GM23338 (cell line): ENCODE measurements around the gene NUAK2. TPM values are rescaled to one million over a fixed set of nuclear protein-coding genes. Genes with fewer than 3 reads are reported as not detected.

Experiments used
- ATAC-seq: fragments of 200-7000 bp; cut with Tn5 transposase; 3 replicates; pipeline ENCODE4 v1.9.1; 2020
- DNase-seq: peaks from one replicate; pipeline ENCODE4 v3.0.0-alpha.2; 2015; ENCODE audit warnings: low spot score
- H2AFZ ChIP-seq: fragments of 200-600 bp; sonication (generic); 2 replicates; pipeline ENCODE4 v1.8.0; 2016; ENCODE audit warnings: antibody characterized with exemption, mild to moderate bottlenecking, moderate library complexity
- H3F3A ChIP-seq: fragments of 200-600 bp; sonication (generic); replicated peaks from 2 replicates; pipeline ENCODE4 v1.8.0; 2017; ENCODE audit warnings: antibody characterized with exemption, mixed run types, low read depth
- H3K27ac ChIP-seq: fragments of 200-600 bp; sonication (generic); 2 replicates; pipeline ENCODE4 v1.6.1; 2016; ENCODE audit warnings: low read depth
- H3K27me3 ChIP-seq: fragments of 200-600 bp; sonication (generic); 2 replicates; pipeline ENCODE4 v1.8.0; 2016; ENCODE audit warnings: mild to moderate bottlenecking, mixed run types, moderate library complexity; ENCODE audit not compliant: insufficient read depth
- H3K36me3 ChIP-seq: fragments of 200-600 bp; sonication (generic); 2 replicates; pipeline ENCODE4 v1.8.0; 2016; ENCODE audit warnings: mild to moderate bottlenecking; ENCODE audit not compliant: insufficient read depth
- H3K4me1 ChIP-seq: fragments of 200-600 bp; sonication (generic); 2 replicates; pipeline ENCODE4 v1.8.0; 2016; ENCODE audit warnings: mild to moderate bottlenecking, moderate library complexity; ENCODE audit not compliant: insufficient read depth
- H3K4me2 ChIP-seq: fragments of 200-600 bp; sonication (generic); 2 replicates; pipeline ENCODE4 v1.7.1; 2017; ENCODE audit warnings: mixed run types
- H3K4me3 ChIP-seq: fragments of 200-600 bp; sonication (generic); 2 replicates; pipeline ENCODE4 v1.6.1; 2016; ENCODE audit warnings: mixed run types
- H3K79me2 ChIP-seq: fragments of 200-600 bp; sonication (generic); replicated peaks from 2 replicates; pipeline ENCODE4 v1.8.0; 2017; ENCODE audit warnings: mild to moderate bottlenecking; ENCODE audit not compliant: insufficient read depth
- H3K9me2 ChIP-seq: fragments of 200-600 bp; sonication (generic); 2 replicates; pipeline ENCODE4 v1.8.0; 2017; ENCODE audit not compliant: insufficient read depth
- H4K20me1 ChIP-seq: fragments of 200-600 bp; sonication (generic); replicated peaks from 2 replicates; pipeline ENCODE4 v1.8.0; 2017; ENCODE audit warnings: mild to moderate bottlenecking; ENCODE audit not compliant: insufficient read depth
- H3K27ac Mint-ChIP-seq: 2 replicates; pipeline ENCODE4 v1.8.0; 2020; ENCODE audit warnings: inconsistent platforms, mild to moderate bottlenecking, moderate library complexity, mixed read lengths
- H3K27me3 Mint-ChIP-seq: 3 replicates; pipeline ENCODE4 v1.8.0; 2022; ENCODE audit warnings: low read depth, mild to moderate bottlenecking, moderate library complexity, mixed read lengths, inconsistent platforms; ENCODE audit not compliant: insufficient read depth, poor library complexity
- H3K36me3 Mint-ChIP-seq: 3 replicates; pipeline ENCODE4 v1.8.0; 2021; ENCODE audit warnings: low read depth, mild to moderate bottlenecking, inconsistent platforms, moderate library complexity, mixed read lengths
- H3K4me1 Mint-ChIP-seq: 3 replicates; pipeline ENCODE4 v1.8.0; 2020; ENCODE audit warnings: mild to moderate bottlenecking, inconsistent platforms, mixed read lengths
- H3K4me3 Mint-ChIP-seq: 3 replicates; pipeline ENCODE4 v1.8.0; 2021; ENCODE audit warnings: moderate library complexity, mild to moderate bottlenecking, inconsistent platforms, mixed read lengths
- H3K9me3 Mint-ChIP-seq: 3 replicates; pipeline ENCODE4 v1.8.0; 2020; ENCODE audit warnings: moderate library complexity, mild to moderate bottlenecking, inconsistent platforms, mixed read lengths
- CREB1 ChIP-seq: fragments of 250-450 bp; sonication (Bioruptor Pico); IDR thresholded peaks from 2 replicates; pipeline ENCODE4 v1.5.0; 2020; ENCODE audit warnings: low read depth, mild to moderate bottlenecking, moderate library complexity
- CTCF ChIP-seq, 2 experiments: fragments of 200-600 bp in 1 of 2; sonication (generic) in 1 of 2; conservative IDR thresholded peaks; 2 replicates each; pipeline versions ENCODE4 v1.5.1 to v1.6.1; 2016 to 2017; ENCODE audit warnings: antibody characterized with exemption in 2 of 2, low read depth in 2 of 2, mild to moderate bottlenecking in 2 of 2, moderate library complexity in 1 of 2
- ETS1 ChIP-seq: IDR thresholded peaks from 2 replicates; pipeline ENCODE4 v1.6.1; 2016; ENCODE audit warnings: antibody characterized with exemption
- EZH2 ChIP-seq: fragments of 200-600 bp; sonication (generic); IDR thresholded peaks from one replicate; pipeline ENCODE4 v1.8.0; 2017; ENCODE audit warnings: antibody characterized with exemption, mild to moderate bottlenecking, low read depth; ENCODE audit not compliant: unreplicated experiment
- EZH2phosphoT487 ChIP-seq: fragments of 200-600 bp; sonication (generic); IDR thresholded peaks from one replicate; pipeline ENCODE4 v1.8.1; 2018; ENCODE audit warnings: antibody characterized with exemption; ENCODE audit not compliant: unreplicated experiment
- JUNB ChIP-seq: IDR thresholded peaks from one replicate; pipeline ENCODE4 v1.6.1; 2016; ENCODE audit warnings: antibody characterized with exemption; ENCODE audit not compliant: unreplicated experiment
- NANOG ChIP-seq: IDR thresholded peaks from 2 replicates; pipeline ENCODE4 v1.6.1; 2016; ENCODE audit warnings: antibody characterized with exemption, borderline replicate concordance
- POLR2AphosphoS5 ChIP-seq: IDR thresholded peaks from 2 replicates; pipeline ENCODE4 v1.6.1; 2016; ENCODE audit warnings: antibody characterized with exemption, low read depth
- REST ChIP-seq: IDR thresholded peaks from one replicate; pipeline ENCODE4 v1.6.1; 2018; ENCODE audit warnings: antibody characterized with exemption; ENCODE audit not compliant: unreplicated experiment
- STAT1 ChIP-seq: IDR thresholded peaks from one replicate; pipeline ENCODE4 v1.6.1; 2016; ENCODE audit warnings: antibody characterized with exemption; ENCODE audit not compliant: unreplicated experiment
- ZNF114 ChIP-seq: fragments of 250-450 bp; sonication (Bioruptor Pico); IDR thresholded peaks from 2 replicates; pipeline ENCODE4 v1.5.0; 2020; ENCODE audit warnings: mild to moderate bottlenecking, moderate library complexity
- ZNF331 ChIP-seq: fragments of 250-450 bp; sonication (Bioruptor Pico); IDR thresholded peaks from 2 replicates; pipeline ENCODE4 v1.5.0; 2020; ENCODE audit warnings: low read depth, mild to moderate bottlenecking, moderate library complexity
- ZNF462 ChIP-seq: fragments of 250-450 bp; sonication (Bioruptor Pico); IDR thresholded peaks from 2 replicates; pipeline ENCODE4 v1.5.0; 2020; ENCODE audit warnings: mild to moderate bottlenecking, moderate library complexity
- polyA plus RNA-seq: library from polyadenylated mRNA; unstranded; fragments of >200 nt; fragmentation: Nextera tagmentation; extraction: Ambion mirVana; gene quantifications from 2 replicates; pipeline ENCODE4 v1.2.1, GENCODE V29; 2016
- total RNA-seq: library from RNA; depleted of rRNA; stranded (reverse); fragments of >200 nt; shearing (Covaris generic); gene quantifications from 2 replicates; pipeline ENCODE4 v1.2.3, GENCODE V29; 2014

Gene NUAK2
- total and polyA plus RNA-seq, 2 experiments from 2014 or later = 7.8 to 15.3 TPM

GRCh38 chr1:205310976-205311704 is 10.4 kb downstream of the NUAK2 start:
- H2AFZ ChIP-seq = no peak overlapping the region
- H3K36me3 ChIP-seq = peaks cover 29% of the 10 kb centered on the region
- H3K9me2 ChIP-seq = no peaks in the 10 kb centered on the region
- H3K9me3 Mint-ChIP-seq = no peaks in the 10 kb centered on the region
- ATAC-seq (no peak), DNase-seq (no peak)
- H4K20me1 ChIP-seq = peaks cover 10% of the 10 kb centered on the region; the same call in 1 of the 2 replicates
- no peak overlapping the region for H3K27ac Mint-ChIP-seq
- TF ChIP-seq EZH2phosphoT487 (no peak), ZNF331 (CRISPR knock-in tag) (no peak), ZNF462 (no peak), NANOG (no peak), ETS1 (no peak), JUNB (no peak), CTCF (conservative IDR thresholded peaks at IDR 0.05; ENCODE audit: low read depth in 2 of 2) (no peak), EZH2 (no peak), ZNF114 (CRISPR knock-in tag) (no peak), POLR2AphosphoS5 (no peak), STAT1 (no peak), CREB1 (CRISPR knock-in tag) (no peak), REST (no peak)
- H3K4me1 ChIP-seq = peaks cover 32% of the 10 kb centered on the region
- H3K4me1 Mint-ChIP-seq = peaks cover 48% of the 10 kb centered on the region
- H3K27ac ChIP-seq = no peak overlapping the region
- H3K36me3 Mint-ChIP-seq = peaks cover 60% of the 10 kb centered on the region
- no peaks in the 10 kb centered on the region for H3K27me3 ChIP-seq
- H3K4me3 ChIP-seq = no peak overlapping the region
- no peak overlapping the region for H3K4me2 ChIP-seq
- H3K4me3 Mint-ChIP-seq = no peak overlapping the region
- peaks cover 10% of the 10 kb centered on the region for H3K27me3 Mint-ChIP-seq
- H3F3A ChIP-seq = peaks cover 10% of the 10 kb centered on the region
- peaks cover 47% of the 10 kb centered on the region for H3K79me2 ChIP-seq
